Measurements from ENCODE around the gene SORL1-AS1.

Gene SORL1-AS1

GRCh38 chr11:121435132-121435531, 17.6 kb downstream of the SORL1-AS1 start:
- no TSS peak for BruUV-seq (replicated peaks)
- intact Hi-C loops (cut with micrococcal nuclease; ENCODE audit: unreplicated experiment) = no loop called here
- ChIA-PET RAD21 (ENCODE audit: unreplicated experiment) (interaction anchor here (0.8 to 7.4 kb wide), 3 partner anchors 15 to 30 kb away, joined by 3 to 50 read pairs (median 3); partner anchors contain the start of genes SORL1 and SORL1-AS1), POLR2A (interaction anchor here (1.2 kb wide), 1 partner anchor 9 kb away, joined by 6 read pairs; no protein-coding TSS in a partner anchor), SMC1A (ENCODE audit: uncharacterized antibody, unreplicated experiment) (interaction anchor here (0.9 to 13.9 kb wide), 7 partner anchors 11 to 116 kb away, joined by 3 to 241 read pairs (median 9); partner anchors contain the start of genes SORL1 and SORL1-AS1), CTCF (interaction anchor here (0.7 to 2.9 kb wide), 6 partner anchors 10 to 140 kb away, joined by 3 to 12 read pairs (median 4); no protein-coding TSS in a partner anchor)
- ATAC-seq (no peak), DNase-seq (ENCODE audit: low read depth, low spot score) (no peak), FAIRE-seq (no peak)
- Histone ChIP-seq H3K79me2 (ENCODE audit: control insufficient read depth, insufficient read depth, low read length) (no peaks in the 10 kb centered on the region), H2AFZ (ENCODE audit: control insufficient read depth, low read depth, low read length) (no peak overlapping the region), H3K36me3 (ENCODE audit: control insufficient read depth in 2 of 2, insufficient read depth in 2 of 2, low read length in 1 of 2) (no peaks in the 10 kb centered on the region), H3K27me3 (replicated peaks in 1 of 2; ENCODE audit: control insufficient read depth in 2 of 2, insufficient read depth in 2 of 2, low read length in 1 of 2) (no peaks in the 10 kb centered on the region), H4K20me1 (ENCODE audit: control insufficient read depth, insufficient read depth) (no peaks in the 10 kb centered on the region), H3K9ac (ENCODE audit: control insufficient read depth, insufficient read depth, low read length) (no peak overlapping the region), H3K4me1 (ENCODE audit: control insufficient read depth, insufficient read depth, low read length) (peaks cover 18% of the 10 kb centered on the region), H3K4me2 (ENCODE audit: control insufficient read depth, insufficient read depth) (no peak overlapping the region), H3K9me3 (replicated peaks; ENCODE audit: control insufficient read depth, insufficient read depth, low read length) (no peaks in the 10 kb centered on the region), H3K27ac (ENCODE audit: control insufficient read depth, insufficient read depth) (no peak overlapping the region), H3K4me3 (no peak overlapping the region)
- in situ Hi-C loops (cut with MboI) = no loop called here
- TF ChIP-seq ESRRA (IDR thresholded peaks at IDR 0.05; ENCODE audit: low read length) = no peak
- 56% methylated on average over 4 of the region's 4 CpGs for WGBS (ENCODE audit: insufficient coverage, insufficient replicate concordance, low lambda C conversion rate, missing lambda C conversion rate)

- Histone ChIP-seq H3K79me2 (ENCODE audit: control insufficient read depth, insufficient read depth, low read length) (no peaks in the 10 kb centered on the region), H3K36me3 (ENCODE audit: control insufficient read depth in 2 of 2, insufficient read depth in 2 of 2, low read length in 1 of 2) (no peaks in the 10 kb centered on the region), H3K27ac (ENCODE audit: control insufficient read depth, insufficient read depth) (peak overlapping the region; percentile 29; the same call in 1 of the 2 replicates), H3K27me3 (replicated peaks in 1 of 2; ENCODE audit: control insufficient read depth in 2 of 2, insufficient read depth in 2 of 2, low read length in 1 of 2) (no peaks in the 10 kb centered on the region), H4K20me1 (ENCODE audit: control insufficient read depth, insufficient read depth) (no peaks in the 10 kb centered on the region), H3K9me3 (replicated peaks; ENCODE audit: control insufficient read depth, insufficient read depth, low read length) (no peaks in the 10 kb centered on the region), H3K4me2 (ENCODE audit: control insufficient read depth, insufficient read depth) (no peak overlapping the region), H3K4me3 (no peak overlapping the region), H3K4me1 (ENCODE audit: control insufficient read depth, insufficient read depth, low read length) (peaks cover 29% of the 10 kb centered on the region), H3K9ac (ENCODE audit: control insufficient read depth, insufficient read depth, low read length) (no peak overlapping the region), H2AFZ (ENCODE audit: control insufficient read depth, low read depth, low read length) (no peak overlapping the region)
- no peak for FAIRE-seq
- WGBS (ENCODE audit: insufficient coverage, insufficient replicate concordance, low lambda C conversion rate, missing lambda C conversion rate) = 38% methylated on average over 4 of the region's 4 CpGs
- no TSS peak for BruUV-seq (replicated peaks)
- intact Hi-C loops (cut with micrococcal nuclease; ENCODE audit: unreplicated experiment) (no loop called here), in situ Hi-C loops (cut with MboI) (no loop called here)
- no peak for DNase-seq (ENCODE audit: low read depth, low spot score)
- CTCF ChIA-PET = interaction anchor here (0.8 to 4.0 kb wide), 7 partner anchors 8 to 64 kb away, joined by 3 to 21 read pairs (median 5); no protein-coding TSS in a partner anchor
- RAD21 ChIA-PET (ENCODE audit: unreplicated experiment) = interaction anchor here (0.9 to 7.4 kb wide), 13 partner anchors 9 to 64 kb away, joined by 3 to 50 read pairs (median 4); partner anchors contain the start of genes SORL1 and SORL1-AS1
- POLR2A ChIA-PET = interaction anchor here (0.6 to 3.1 kb wide), 7 partner anchors 9 to 143 kb away, joined by 3 to 24 read pairs (median 3); no protein-coding TSS in a partner anchor
- ATAC-seq = peak; percentile 59
- SMC1A ChIA-PET (ENCODE audit: uncharacterized antibody, unreplicated experiment) = interaction anchor here (1.0 to 13.9 kb wide), 11 partner anchors 12 to 159 kb away, joined by 3 to 241 read pairs (median 4); partner anchors contain the start of genes SORL1 and SORL1-AS1
- TF ChIP-seq TBL1XR1 (IDR thresholded peaks at IDR 0.05; ENCODE audit: low read depth, low read length) (no peak), MAX (IDR thresholded peaks at IDR 0.05; ENCODE audit: low read depth, low read length) (no peak), SUPT20H (IDR thresholded peaks at IDR 0.05; ENCODE audit: borderline replicate concordance, control insufficient read depth, low read depth, low read length) (no peak), SKIL (IDR thresholded peaks at IDR 0.05; ENCODE audit: low read depth, poor library complexity, severe bottlenecking) (peak; percentile 24), CBFB (IDR thresholded peaks at IDR 0.05; ENCODE audit: low read depth) (no peak), IKZF2 (IDR thresholded peaks at IDR 0.05) (peak; percentile 34 to 37; a peak in 2 of 4 replicates), JUND (IDR thresholded peaks at IDR 0.05; ENCODE audit: low read depth, low read length) (no peak), RAD51 (IDR thresholded peaks at IDR 0.05) (no peak), POU2F2 (IDR thresholded peaks at IDR 0.05; ENCODE audit: borderline replicate concordance, low read depth, low read length) (no peak)
Measured at GRCh38 chr11:121431820-121432526, 20.8 kb downstream of the SORL1-AS1 start.
